UCSD-AML1 (cell line): ENCODE measurements around the gene GMPS.
"Not testable (repeated sequence)": the region's sequence is repeated elsewhere in the genome, so short reads cannot be mapped to it uniquely, and the experiment has no call there.

Source experiments
- DNase-seq: peaks from one replicate; lab custom pipeline; 2025; ENCODE audit not compliant: unreplicated experiment; lab: John Stamatoyannopoulos, UW

GMPS gene

GRCh38 chr3:155934230-155934629 lies 63.8 kb downstream of the GMPS start:
- DNase-seq, result no peak

- DNase-seq, result no peak
These were observed 68.0 kb downstream of the GMPS start for GRCh38 chr3:155938409-155938808.

DNA sequence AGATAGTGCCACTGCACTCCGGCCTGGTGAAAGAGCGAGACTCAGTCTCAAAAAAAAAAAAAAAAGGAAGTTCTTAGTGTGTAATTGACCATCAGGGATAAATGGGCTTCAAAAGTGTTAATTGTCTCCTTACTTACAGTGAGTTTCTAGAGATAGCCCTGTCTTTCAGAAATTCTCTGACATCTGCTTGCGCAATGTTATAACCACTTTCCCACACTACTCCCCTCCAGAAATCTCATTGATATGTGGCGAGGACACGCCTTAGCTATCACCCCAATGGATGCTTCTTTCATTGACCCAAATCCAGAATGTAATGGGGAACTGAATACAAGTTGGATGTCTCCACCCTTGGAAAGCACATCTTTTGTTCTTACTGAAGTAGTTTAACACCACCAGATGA lies 70.9 kb downstream of the GMPS start:
- no peak for DNase-seq

DNA sequence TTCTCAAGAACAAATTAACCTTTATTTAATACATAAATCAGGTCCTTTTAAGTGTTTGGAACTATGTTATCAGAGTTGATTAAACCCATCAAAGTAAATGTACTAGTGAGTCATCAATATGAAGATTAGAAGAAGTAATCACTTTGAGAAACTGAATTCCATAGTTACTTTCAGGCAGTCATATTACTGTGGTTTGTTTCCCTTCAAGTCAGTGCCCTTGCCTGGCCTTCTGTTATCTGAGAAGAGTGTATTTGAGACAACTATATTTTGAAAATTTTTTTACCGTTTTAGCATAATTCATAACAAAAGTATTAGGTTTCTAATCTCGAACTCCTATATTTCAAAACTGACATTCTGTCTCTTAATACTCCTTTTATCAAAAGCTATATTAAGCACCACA lies 73.6 kb downstream of the GMPS start:
- no peak for DNase-seq

GRCh38 chr3:155946178-155946577 lies 75.7 kb downstream of the GMPS start:
- no peak for DNase-seq

DNA sequence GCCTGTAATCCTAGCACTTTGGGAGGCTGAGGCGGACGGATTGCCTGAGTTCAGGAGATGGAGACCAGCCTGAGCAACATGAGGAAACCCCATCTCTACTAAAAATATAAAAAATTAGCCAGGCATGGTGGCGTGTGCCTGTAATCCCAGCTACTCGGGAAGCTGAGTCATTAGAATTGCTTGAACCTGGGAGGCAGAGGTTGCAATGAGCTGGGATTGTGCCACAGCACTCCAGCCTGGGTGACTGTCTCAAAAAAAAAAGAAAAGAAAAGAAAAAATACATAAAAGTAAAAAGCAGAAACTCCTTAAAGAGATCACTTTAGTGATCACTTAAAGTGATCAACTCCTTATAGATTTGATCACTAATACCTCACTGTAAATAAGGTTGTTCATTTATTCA lies 78.0 kb downstream of the GMPS start:
- DNase-seq, result no peak

GRCh38 chr3:155949453-155950217 lies 79.2 kb downstream of the GMPS start:
- DNase-seq, result no peak

GRCh38 chr3:155956508-155957411 lies 86.3 kb downstream of the GMPS start:
- DNase-seq, result no peak

DNA sequence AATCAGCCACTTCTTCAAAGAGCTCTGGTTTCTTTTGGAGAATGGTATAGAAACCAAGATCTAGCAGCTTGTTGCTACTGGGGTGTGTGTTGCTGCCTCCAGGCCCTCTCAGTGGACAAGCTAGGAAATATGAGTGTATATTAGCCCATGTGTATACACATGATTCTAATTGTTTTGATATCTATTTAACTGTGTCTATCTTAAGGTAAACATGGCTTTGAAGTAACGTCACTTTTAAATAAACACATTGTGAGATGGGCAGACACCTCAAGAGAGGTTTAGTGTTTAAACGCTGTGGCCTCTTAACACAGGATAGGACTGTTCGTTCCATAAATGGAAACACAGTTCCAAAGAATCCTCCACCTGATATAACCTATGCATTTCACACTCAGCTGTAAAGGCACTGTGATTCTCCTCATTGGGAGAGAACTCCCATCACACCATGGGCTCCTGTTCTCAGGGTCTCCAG lies 87.0 kb downstream of the GMPS start:
- no peak for DNase-seq

- peak; percentile 7 for DNase-seq
These were observed 88.2 kb downstream of the GMPS start for GRCh38 chr3:155958676-155959075.

DNA sequence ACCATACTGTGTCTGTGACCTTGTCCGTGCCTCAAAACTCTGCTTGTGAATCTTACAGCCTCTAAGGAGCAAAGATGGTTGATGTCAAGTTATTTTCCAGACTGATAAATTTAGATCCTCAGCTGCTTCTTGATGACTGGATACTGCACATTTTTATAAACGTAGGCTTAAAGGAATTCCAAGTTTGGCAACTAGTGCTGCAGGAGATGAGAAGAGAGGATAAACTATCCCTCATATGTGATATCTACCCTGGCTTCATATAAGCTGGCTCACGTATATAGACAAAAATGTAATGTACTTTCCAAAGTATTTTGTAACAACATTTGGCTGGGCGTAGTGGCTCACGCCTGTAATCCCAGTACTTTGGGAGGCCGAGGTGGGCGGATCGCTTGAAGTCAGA lies 89.6 kb downstream of the GMPS start:
- no peak for DNase-seq

- DNase-seq, result not testable (repeated sequence)
These were observed 90.6 kb downstream of the GMPS start for GRCh38 chr3:155961044-155961443.

GRCh38 chr3:155963570-155963969 lies 93.1 kb downstream of the GMPS start:
- no peak for DNase-seq

- DNase-seq, result no peak
These were observed 99.9 kb downstream of the GMPS start for GRCh38 chr3:155970398-155970797.

DNA sequence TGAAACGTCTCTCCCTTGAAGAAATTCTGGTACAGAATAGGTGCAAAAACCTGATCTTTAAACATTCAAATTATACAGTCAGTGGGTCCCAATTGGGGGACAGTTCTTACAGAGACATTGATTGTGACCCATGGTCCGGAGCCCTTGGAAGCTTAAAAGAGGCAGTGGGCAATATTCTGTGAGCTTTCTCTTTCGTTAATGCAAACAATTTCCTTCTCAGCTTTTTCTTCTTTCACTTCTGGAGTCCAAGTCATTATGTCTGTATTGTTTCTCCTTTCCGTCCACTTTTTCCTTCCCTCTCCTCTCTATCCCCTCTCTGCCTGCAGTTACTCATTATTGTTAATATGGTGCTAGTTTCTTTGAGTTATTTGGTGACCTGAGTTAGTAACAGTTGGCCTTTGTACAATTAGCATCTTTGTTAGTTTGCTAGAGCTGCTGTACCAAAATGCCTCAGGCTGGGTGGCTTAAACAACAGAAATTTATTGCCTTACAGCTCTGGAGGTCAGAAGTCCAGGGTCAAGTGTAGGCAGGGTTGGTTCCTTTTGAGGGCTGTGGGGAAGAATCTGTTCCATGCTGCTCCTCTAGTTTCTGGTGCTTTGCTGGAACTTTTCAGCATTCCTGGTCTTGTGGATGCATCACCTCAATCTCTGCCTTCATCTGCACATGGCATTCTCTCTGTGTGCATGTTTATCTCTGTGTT lies 102.6 kb downstream of the GMPS start:
- DNase-seq, result no peak

DNA sequence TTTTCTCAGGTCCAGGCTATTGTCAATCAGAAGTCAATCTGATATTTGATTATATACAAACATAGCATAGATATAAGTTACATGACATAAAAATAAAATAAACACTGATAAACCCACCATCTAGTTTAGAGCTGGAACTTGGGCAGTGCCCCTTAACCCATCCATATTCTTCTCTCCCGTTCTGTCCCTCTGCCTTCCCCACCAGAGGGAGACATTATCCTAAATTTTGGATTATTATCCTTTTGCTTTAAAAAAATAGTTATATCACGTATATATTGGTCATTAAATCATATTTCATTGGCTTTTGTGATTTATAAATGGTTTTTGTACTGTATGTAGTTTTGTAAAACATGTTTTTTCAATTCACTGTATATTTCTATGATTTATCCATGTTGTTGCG lies 107.9 kb downstream of the GMPS start:
- no peak for DNase-seq

GRCh38 chr3:155979746-155980145 lies 109.3 kb downstream of the GMPS start:
- DNase-seq, result no peak

- DNase-seq, result no peak
These were observed 111.2 kb downstream of the GMPS start for GRCh38 chr3:155981669-155982068.

DNA sequence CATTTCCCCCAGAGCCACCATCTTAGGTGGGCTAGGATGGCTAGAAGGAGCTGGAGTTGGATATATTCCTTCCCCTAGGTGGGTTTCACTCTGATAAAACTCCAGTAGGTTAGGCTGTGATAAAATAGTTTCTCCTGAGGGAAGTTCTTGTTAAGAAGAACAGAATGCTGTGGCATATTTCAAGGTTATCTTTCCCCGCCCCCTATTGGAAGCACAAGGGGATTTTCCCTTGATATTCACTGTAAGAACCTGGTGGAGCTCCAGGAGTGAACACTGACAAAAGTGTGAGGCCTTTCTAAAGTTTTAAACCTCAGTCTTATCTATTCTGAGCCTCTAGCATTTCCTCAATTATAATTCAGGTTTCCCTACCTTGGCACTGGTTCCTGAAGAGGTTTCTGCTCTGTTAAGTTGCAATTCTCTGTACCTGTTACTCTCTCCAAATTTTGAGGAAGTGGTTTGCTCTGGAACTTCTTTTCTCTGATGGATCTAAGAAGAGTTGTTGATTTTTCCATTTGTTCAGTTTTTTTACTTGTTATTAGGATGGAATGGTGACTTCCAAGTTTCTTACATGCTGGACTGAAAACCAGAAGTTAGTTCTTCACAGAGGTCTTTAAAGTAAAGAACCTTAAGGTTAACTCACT lies 113.5 kb downstream of the GMPS start:
- DNase-seq, result no peak

DNA sequence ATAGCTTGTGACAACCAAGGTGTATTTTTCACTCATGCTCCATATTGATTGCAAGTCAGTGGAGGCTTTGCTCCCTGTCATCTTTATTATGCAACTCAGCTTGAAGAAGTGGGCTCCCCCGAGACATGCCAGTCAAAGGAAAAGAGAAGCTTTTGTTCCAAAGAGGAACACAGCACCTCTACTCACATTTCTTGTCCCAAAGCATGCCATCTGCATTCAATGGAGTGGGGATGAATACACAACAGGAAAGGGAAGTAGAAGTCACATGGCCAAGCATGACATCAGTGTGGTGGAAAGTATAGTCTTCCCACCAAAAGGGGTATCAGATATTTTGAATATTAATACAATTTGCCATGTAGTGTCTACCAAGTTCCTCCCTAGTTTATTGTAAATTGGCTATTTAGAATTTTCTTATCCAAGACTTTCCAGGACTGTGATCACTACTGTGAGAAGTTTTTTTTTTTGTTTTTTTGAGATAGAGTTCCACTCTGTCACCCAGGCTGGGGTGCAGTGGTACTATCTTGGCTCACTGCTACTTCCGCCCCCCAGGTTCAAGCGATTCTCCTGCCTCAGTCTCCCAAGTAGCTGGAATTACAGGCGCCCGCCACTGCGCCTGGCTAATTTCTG lies 114.5 kb downstream of the GMPS start:
- no peak for DNase-seq

DNA sequence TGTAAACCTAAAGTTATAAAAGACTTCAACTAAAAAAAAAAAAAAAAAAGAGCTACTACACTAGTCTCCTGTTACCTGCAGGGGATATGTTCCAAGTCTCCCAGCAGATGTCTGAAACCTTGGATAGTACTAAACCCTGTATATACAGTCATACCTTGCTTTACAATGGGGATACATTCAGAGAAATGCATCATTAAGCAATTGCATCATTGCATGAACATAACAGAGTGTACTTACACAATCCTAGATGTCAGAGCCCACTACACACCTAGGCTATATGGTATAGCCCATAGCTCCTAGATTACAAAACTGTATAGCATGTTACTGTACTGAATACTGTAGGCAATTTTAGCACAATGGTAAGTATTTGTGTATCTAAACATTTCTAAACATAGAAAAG lies 119.1 kb downstream of the GMPS start:
- no peak for DNase-seq
